Karpas-422 (cell line): Measurements from ENCODE around the gene CLIP4. TPM values are rescaled to one million over a fixed set of nuclear protein-coding genes. Genes with fewer than 3 reads are reported as not detected.
"Not testable (repeated sequence)": the region's sequence is repeated elsewhere in the genome, so short reads cannot be mapped to it uniquely, and the experiment has no call there.

Experiments
- DNase-seq: peaks from one replicate; pipeline ENCODE4 v3.0.0-alpha.2; 2015
- H2AFZ ChIP-seq: fragments of 200-600 bp; sonication (generic); 2 replicates; pipeline ENCODE4 v1.6.1; 2014; ENCODE audit warnings: antibody characterized with exemption, low read length, mixed read lengths
- H3K27ac ChIP-seq: fragments of 200-600 bp; sonication (generic); 2 replicates; pipeline ENCODE4 v1.5.1; 2014; ENCODE audit warnings: mild to moderate bottlenecking, low read length, moderate library complexity
- H3K27me3 ChIP-seq: fragments of 200-600 bp; sonication (generic); 2 replicates; pipeline ENCODE4 v1.6.1; 2014; ENCODE audit warnings: low read length, mixed read lengths
- H3K36me3 ChIP-seq: fragments of 200-600 bp; sonication (generic); 2 replicates; pipeline ENCODE4 v1.6.1; 2014; ENCODE audit warnings: low read length, mixed read lengths; ENCODE audit not compliant: insufficient read depth
- H3K4me1 ChIP-seq: fragments of 200-600 bp; sonication (generic); 2 replicates; pipeline ENCODE4 v1.6.1; 2014; ENCODE audit warnings: mild to moderate bottlenecking, low read length, mixed read lengths
- H3K4me2 ChIP-seq: fragments of 200-600 bp; sonication (generic); 2 replicates; pipeline ENCODE4 v1.6.1; 2014; ENCODE audit warnings: low read length, low read depth, mild to moderate bottlenecking; ENCODE audit not compliant: poor library complexity, severe bottlenecking
- H3K4me3 ChIP-seq: fragments of 200-600 bp; sonication (generic); 2 replicates; pipeline ENCODE4 v1.5.1; 2014; ENCODE audit warnings: mild to moderate bottlenecking, antibody characterized with exemption, low read length, mixed read lengths
- H3K79me2 ChIP-seq: fragments of 200-600 bp; sonication (generic); 2 replicates; pipeline ENCODE4 v1.6.1; 2014; ENCODE audit warnings: mild to moderate bottlenecking, low read length, mixed read lengths
- H3K9ac ChIP-seq: fragments of 200-600 bp; sonication (generic); 2 replicates; pipeline ENCODE4 v1.6.0; 2014; ENCODE audit warnings: low read length
- H3K9me2 ChIP-seq: fragments of 200-600 bp; sonication (generic), shearing (Covaris generic); replicated peaks from 2 replicates; pipeline ENCODE4 v1.6.0; 2014; ENCODE audit warnings: mild to moderate bottlenecking, low read length, moderate library complexity; ENCODE audit not compliant: insufficient read depth
- H3K9me3 ChIP-seq: fragments of 300-700, 200-600 bp; sonication (generic); 2 replicates; pipeline ENCODE4 v1.6.1; 2014; ENCODE audit warnings: low read length, mixed read lengths
- H4K20me1 ChIP-seq: fragments of 200-600 bp; sonication (generic); 2 replicates; pipeline ENCODE4 v1.6.1; 2014; ENCODE audit warnings: mild to moderate bottlenecking, antibody characterized with exemption, low read length, low read depth; ENCODE audit not compliant: insufficient read depth
- total RNA-seq: library from RNA; depleted of rRNA; stranded (reverse); fragments of >200 nt; shearing (Covaris generic); gene quantifications from 2 replicates; pipeline ENCODE4 v1.2.3, GENCODE V29; 2014; ENCODE audit warnings: low replicate concordance

Gene CLIP4
- total RNA-seq, 1 experiment from 2014 or later, result not detected

- not testable (repeated sequence) for H3K36me3 ChIP-seq, H3K4me2 ChIP-seq, H3K27me3 ChIP-seq, H3K9me2 ChIP-seq, H3K4me1 ChIP-seq, H3K27ac ChIP-seq, H4K20me1 ChIP-seq, H3K9me3 ChIP-seq, H2AFZ ChIP-seq, H3K4me3 ChIP-seq, DNase-seq, H3K79me2 ChIP-seq, H3K9ac ChIP-seq
Observed at GRCh38 chr2:29107547-29107946, 7.7 kb upstream of the CLIP4 start.

- Histone ChIP-seq H3K36me3 (no peaks in the 10 kb centered on the region), H3K9ac (no peak overlapping the region), H4K20me1 (no peaks in the 10 kb centered on the region), H2AFZ (no peak overlapping the region), H3K9me2 (no peaks in the 10 kb centered on the region), H3K27me3 (no peaks in the 10 kb centered on the region), H3K79me2 (no peaks in the 10 kb centered on the region), H3K4me2 (no peak overlapping the region), H3K4me3 (no peak overlapping the region), H3K27ac (no peak overlapping the region), H3K4me1 (no peaks in the 10 kb centered on the region), H3K9me3 (no peaks in the 10 kb centered on the region)
- no peak for DNase-seq
Observed at GRCh38 chr2:29108225-29108624, 7.0 kb upstream of the CLIP4 start.

GRCh38 chr2:29109246-29109645, 6.0 kb upstream of the CLIP4 start:
- Histone ChIP-seq H4K20me1 (no peaks in the 10 kb centered on the region), H3K27ac (no peak overlapping the region), H3K9me3 (no peaks in the 10 kb centered on the region), H3K9ac (no peak overlapping the region), H3K79me2 (no peaks in the 10 kb centered on the region), H3K9me2 (no peaks in the 10 kb centered on the region), H3K4me2 (no peak overlapping the region), H3K27me3 (no peaks in the 10 kb centered on the region), H3K36me3 (no peaks in the 10 kb centered on the region), H3K4me3 (no peak overlapping the region), H3K4me1 (no peaks in the 10 kb centered on the region), H2AFZ (no peak overlapping the region)
- no peak for DNase-seq

GRCh38 chr2:29110916-29111535, 4.2 kb upstream of the CLIP4 start:
- Histone ChIP-seq H3K27ac (no peak overlapping the region), H3K79me2 (no peaks in the 10 kb centered on the region), H3K9me3 (no peaks in the 10 kb centered on the region), H3K9me2 (no peaks in the 10 kb centered on the region), H4K20me1 (no peaks in the 10 kb centered on the region), H3K9ac (no peak overlapping the region), H3K36me3 (no peaks in the 10 kb centered on the region), H3K4me3 (no peak overlapping the region), H3K27me3 (no peaks in the 10 kb centered on the region), H3K4me2 (no peak overlapping the region), H2AFZ (no peak overlapping the region), H3K4me1 (peaks cover under 1% of the 10 kb centered on the region; the same call in 1 of the 2 replicates)
- no peak for DNase-seq

- Histone ChIP-seq H3K9me3 (no peaks in the 10 kb centered on the region), H3K9me2 (no peaks in the 10 kb centered on the region), H3K27me3 (no peaks in the 10 kb centered on the region), H3K36me3 (no peaks in the 10 kb centered on the region), H3K9ac (no peak overlapping the region), H4K20me1 (no peaks in the 10 kb centered on the region), H3K4me2 (no peak overlapping the region), H3K79me2 (no peaks in the 10 kb centered on the region), H2AFZ (no peak overlapping the region), H3K4me1 (peaks cover 5% of the 10 kb centered on the region), H3K4me3 (no peak overlapping the region), H3K27ac (no peak overlapping the region)
- no peak for DNase-seq
Observed at GRCh38 chr2:29112379-29112778, 2.8 kb upstream of the CLIP4 start.

- no peak for DNase-seq
- H3K9me3 ChIP-seq, result no peaks in the 10 kb centered on the region
- no peak overlapping the region for H3K4me3 ChIP-seq
- no peaks in the 10 kb centered on the region for H3K36me3 ChIP-seq
- H3K9me2 ChIP-seq, result no peaks in the 10 kb centered on the region
- H3K9ac ChIP-seq, result no peak overlapping the region
- H3K27ac ChIP-seq, result no peak overlapping the region
- no peaks in the 10 kb centered on the region for H3K27me3 ChIP-seq
- no peaks in the 10 kb centered on the region for H3K79me2 ChIP-seq
- no peak overlapping the region for H2AFZ ChIP-seq
- no peaks in the 10 kb centered on the region for H4K20me1 ChIP-seq
- peaks cover 5% of the 10 kb centered on the region for H3K4me1 ChIP-seq
- no peak overlapping the region for H3K4me2 ChIP-seq
Observed at GRCh38 chr2:29113027-29113686, 2.1 kb upstream of the CLIP4 start.

GRCh38 chr2:29113891-29114321, 1.3 kb upstream of the CLIP4 start:
- Histone ChIP-seq H3K27ac (no peak overlapping the region), H3K36me3 (no peaks in the 10 kb centered on the region), H4K20me1 (no peaks in the 10 kb centered on the region), H3K9me2 (no peaks in the 10 kb centered on the region), H2AFZ (no peak overlapping the region), H3K4me3 (no peak overlapping the region), H3K79me2 (no peaks in the 10 kb centered on the region), H3K9me3 (no peaks in the 10 kb centered on the region), H3K4me1 (peaks cover 5% of the 10 kb centered on the region), H3K4me2 (no peak overlapping the region), H3K9ac (no peak overlapping the region), H3K27me3 (no peaks in the 10 kb centered on the region)
- no peak for DNase-seq

GRCh38 chr2:29114586-29114945, 649 bp upstream of the CLIP4 start:
- Histone ChIP-seq H3K4me3 (no peak overlapping the region), H3K4me2 (no peak overlapping the region), H2AFZ (no peak overlapping the region), H3K9me2 (no peaks in the 10 kb centered on the region), H3K9me3 (no peaks in the 10 kb centered on the region), H3K36me3 (no peaks in the 10 kb centered on the region), H3K27ac (no peak overlapping the region), H3K79me2 (no peaks in the 10 kb centered on the region), H4K20me1 (no peaks in the 10 kb centered on the region), H3K4me1 (peaks cover 5% of the 10 kb centered on the region), H3K9ac (no peak overlapping the region), H3K27me3 (no peaks in the 10 kb centered on the region)
- DNase-seq, result no peak
